Neuron (in vitro differentiated cells): ENCODE measurements around the gene SPATA16.

Experiments
- H2AFZ ChIP-seq: one replicate; pipeline ENCODE4 v1.6.1; 2013; ENCODE audit warnings: low read depth, mild to moderate bottlenecking, inconsistent platforms, low read length, moderate library complexity
- H3K27me3 ChIP-seq: one replicate; pipeline ENCODE4 v1.6.1; 2013; ENCODE audit warnings: low read length; ENCODE audit not compliant: insufficient read depth
- H3K36me3 ChIP-seq: one replicate; pipeline ENCODE4 v1.6.1; 2013; ENCODE audit warnings: low read length; ENCODE audit not compliant: insufficient read depth
- H3K4me1 ChIP-seq: one replicate; pipeline ENCODE4 v1.6.1; 2013; ENCODE audit warnings: low read length; ENCODE audit not compliant: insufficient read depth
- H3K4me3 ChIP-seq: 2 replicates; pipeline ENCODE4 v1.5.1; 2013; ENCODE audit warnings: mild to moderate bottlenecking, low read length, moderate library complexity
- H3K9me3 ChIP-seq: one replicate; pipeline ENCODE4 v1.6.1; 2013; ENCODE audit warnings: low read length

SPATA16 gene

GRCh38 chr3:173013219-173013832, 127.7 kb downstream of the SPATA16 start:
- Histone ChIP-seq H3K4me3 (no peak overlapping the region), H3K36me3 (no peaks in the 10 kb centered on the region), H3K9me3 (no peaks in the 10 kb centered on the region), H3K4me1 (peaks cover 5% of the 10 kb centered on the region), H3K27me3 (no peaks in the 10 kb centered on the region), H2AFZ (peak overlapping the region; percentile 80)

- Histone ChIP-seq H2AFZ (no peak overlapping the region), H3K27me3 (no peaks in the 10 kb centered on the region), H3K4me1 (peaks cover 5% of the 10 kb centered on the region), H3K4me3 (no peak overlapping the region), H3K36me3 (no peaks in the 10 kb centered on the region), H3K9me3 (no peaks in the 10 kb centered on the region)
These were observed 131.6 kb downstream of the SPATA16 start for GRCh38 chr3:173009410-173009809.

DNA sequence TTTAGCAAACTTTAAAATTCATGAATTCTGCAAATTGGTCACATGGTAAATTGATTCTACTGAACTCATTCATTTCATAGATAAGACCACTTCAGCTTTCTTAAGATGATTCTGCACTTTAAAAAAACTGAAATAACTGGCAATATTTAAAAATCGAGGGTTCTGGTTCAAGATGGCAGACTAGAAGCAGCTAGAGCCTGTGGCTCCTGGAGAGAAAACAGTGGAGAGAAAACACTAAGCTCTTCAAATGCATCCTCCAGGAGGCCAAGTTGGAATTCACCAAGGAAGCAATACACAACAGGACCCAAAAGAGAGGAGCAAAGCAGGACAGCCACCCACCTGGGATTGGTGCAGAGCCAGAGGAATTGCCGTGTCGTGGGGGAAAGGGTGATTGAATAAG, 132.1 kb downstream of the SPATA16 start:
- H3K36me3 ChIP-seq, result no peaks in the 10 kb centered on the region

GRCh38 chr3:173007079-173007723, 133.8 kb downstream of the SPATA16 start:
- Histone ChIP-seq H3K4me1 (no peaks in the 10 kb centered on the region), H2AFZ (no peak overlapping the region), H3K27me3 (no peaks in the 10 kb centered on the region), H3K9me3 (no peaks in the 10 kb centered on the region), H3K36me3 (no peaks in the 10 kb centered on the region), H3K4me3 (no peak overlapping the region)

More for the DNA sequence above, 132.1 kb downstream of the SPATA16 start:
- Histone ChIP-seq H2AFZ (no peak overlapping the region), H3K27me3 (no peaks in the 10 kb centered on the region), H3K9me3 (no peaks in the 10 kb centered on the region), H3K4me3 (no peak overlapping the region), H3K4me1 (peaks cover 5% of the 10 kb centered on the region)

DNA sequence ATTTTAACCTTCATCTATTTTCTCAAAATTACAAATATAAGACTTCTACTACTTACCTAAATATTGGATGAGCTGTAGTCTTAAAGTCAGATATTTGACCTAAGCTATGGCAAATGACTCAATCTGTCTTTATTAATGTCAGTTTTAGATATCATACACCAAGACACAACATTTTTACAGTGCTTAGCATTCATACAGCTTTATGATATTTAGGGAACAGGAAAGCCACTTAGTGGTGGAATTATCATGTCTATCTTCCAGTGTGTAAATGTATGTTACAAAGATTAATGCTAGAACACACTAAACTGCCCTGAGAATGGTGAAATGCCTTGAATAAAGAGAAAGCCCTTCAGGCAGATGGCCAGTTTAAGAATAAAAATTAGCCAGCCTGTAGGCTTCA, 135.0 kb downstream of the SPATA16 start:
- Histone ChIP-seq H3K4me1 (no peaks in the 10 kb centered on the region), H3K4me3 (no peak overlapping the region)

DNA sequence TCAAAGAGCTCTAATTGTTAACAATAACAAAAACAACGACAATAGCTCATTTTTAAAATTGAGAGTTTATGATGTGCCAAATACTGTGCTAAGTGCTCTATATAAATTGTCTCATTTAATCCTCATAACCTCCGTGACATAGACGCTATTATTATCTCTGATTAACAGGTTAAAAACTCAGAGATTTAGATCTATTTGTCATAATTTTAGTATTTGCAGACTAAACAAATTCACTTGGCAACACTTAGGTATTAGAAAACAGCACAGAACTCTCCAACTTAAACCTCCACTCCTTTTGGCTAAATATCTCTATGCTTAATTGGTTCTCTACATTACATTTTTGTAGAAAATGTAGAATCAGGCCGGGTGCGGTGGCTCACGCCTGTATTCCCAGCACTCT, 136.4 kb downstream of the SPATA16 start:
- H3K27me3 ChIP-seq, result no peaks in the 10 kb centered on the region

More for the DNA sequence above, 135.0 kb downstream of the SPATA16 start:
- H2AFZ ChIP-seq, result no peak overlapping the region
- no peaks in the 10 kb centered on the region for H3K36me3 ChIP-seq
- no peaks in the 10 kb centered on the region for H3K27me3 ChIP-seq
- H3K9me3 ChIP-seq, result no peaks in the 10 kb centered on the region

DNA sequence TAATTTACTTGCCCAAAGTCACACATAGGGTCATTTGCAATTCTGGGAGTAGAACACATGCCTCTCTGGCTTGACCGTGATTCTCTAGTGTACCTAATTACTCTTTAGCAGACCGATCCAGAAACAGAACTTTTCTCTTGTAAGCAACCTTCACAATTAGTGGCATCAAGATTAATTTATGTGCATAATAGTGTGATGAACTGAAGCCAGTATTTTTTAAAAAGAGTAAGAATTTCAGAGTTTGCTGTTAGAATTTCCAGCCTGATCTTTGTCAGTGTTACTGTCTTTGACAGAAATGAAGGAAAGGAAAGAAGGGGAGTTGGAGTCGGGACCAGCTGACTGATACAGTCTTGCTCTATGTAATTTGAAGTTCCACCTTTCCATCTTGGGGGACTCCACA, 137.1 kb downstream of the SPATA16 start:
- H3K4me3 ChIP-seq, result no peak overlapping the region
- no peak overlapping the region for H2AFZ ChIP-seq
- no peaks in the 10 kb centered on the region for H3K9me3 ChIP-seq
- H3K36me3 ChIP-seq, result no peaks in the 10 kb centered on the region
- H3K27me3 ChIP-seq, result no peaks in the 10 kb centered on the region
- H3K4me1 ChIP-seq, result no peaks in the 10 kb centered on the region

More for the DNA sequence above, 136.4 kb downstream of the SPATA16 start:
- no peaks in the 10 kb centered on the region for H3K36me3 ChIP-seq
- H3K4me1 ChIP-seq, result no peaks in the 10 kb centered on the region
- no peak overlapping the region for H3K4me3 ChIP-seq
- H3K9me3 ChIP-seq, result no peaks in the 10 kb centered on the region
- no peak overlapping the region for H2AFZ ChIP-seq

DNA sequence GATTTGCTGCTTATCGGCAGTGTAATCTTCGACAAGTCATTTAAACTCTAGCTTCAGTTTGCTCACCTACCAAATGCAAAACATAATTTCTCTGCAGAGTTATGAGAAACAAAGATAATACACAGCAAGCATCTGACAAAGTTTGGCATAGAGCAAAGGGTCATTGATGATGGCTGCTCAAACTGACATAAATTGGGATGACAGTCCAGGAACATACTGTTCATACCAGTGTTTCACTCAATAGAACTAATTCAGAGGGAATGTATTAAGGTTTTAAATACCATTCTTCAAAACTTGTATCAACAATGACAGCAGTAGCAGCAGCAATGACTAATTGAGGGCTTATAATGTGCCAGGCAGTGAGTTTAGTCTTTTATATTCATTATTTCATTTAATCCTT, 137.6 kb downstream of the SPATA16 start:
- no peak overlapping the region for H3K4me3 ChIP-seq
- no peaks in the 10 kb centered on the region for H3K9me3 ChIP-seq
- H2AFZ ChIP-seq, result no peak overlapping the region
- no peaks in the 10 kb centered on the region for H3K4me1 ChIP-seq
- no peaks in the 10 kb centered on the region for H3K36me3 ChIP-seq
- H3K27me3 ChIP-seq, result no peaks in the 10 kb centered on the region

GRCh38 chr3:173001622-173002021, 139.4 kb downstream of the SPATA16 start:
- H3K9me3 ChIP-seq, result no peaks in the 10 kb centered on the region
- H3K27me3 ChIP-seq, result no peaks in the 10 kb centered on the region
- no peaks in the 10 kb centered on the region for H3K4me1 ChIP-seq
- no peak overlapping the region for H2AFZ ChIP-seq
- no peak overlapping the region for H3K4me3 ChIP-seq
- no peaks in the 10 kb centered on the region for H3K36me3 ChIP-seq

DNA sequence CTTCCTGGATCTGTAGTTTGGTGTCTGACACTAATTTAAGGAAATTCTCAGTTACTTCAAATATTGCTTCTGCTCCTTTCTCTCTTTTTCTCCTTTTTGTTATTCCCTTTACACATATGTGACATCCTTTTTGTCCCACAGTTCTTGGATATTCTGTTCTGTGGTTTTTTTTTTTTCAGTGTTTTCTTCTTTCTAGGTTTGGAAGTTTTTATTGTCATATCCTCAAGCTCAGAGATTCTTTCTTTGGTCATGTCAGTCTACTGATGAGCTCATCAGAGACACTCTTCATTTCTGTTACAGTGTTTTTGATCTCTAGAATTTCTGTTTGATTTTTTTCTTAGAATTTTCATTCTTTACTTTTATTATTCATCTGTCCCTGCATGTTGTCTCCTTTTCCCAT, 140.5 kb downstream of the SPATA16 start:
- H3K9me3 ChIP-seq, result no peaks in the 10 kb centered on the region
- no peaks in the 10 kb centered on the region for H3K27me3 ChIP-seq
- no peaks in the 10 kb centered on the region for H3K4me1 ChIP-seq
- no peak overlapping the region for H3K4me3 ChIP-seq
- no peaks in the 10 kb centered on the region for H3K36me3 ChIP-seq
- H2AFZ ChIP-seq, result no peak overlapping the region

DNA sequence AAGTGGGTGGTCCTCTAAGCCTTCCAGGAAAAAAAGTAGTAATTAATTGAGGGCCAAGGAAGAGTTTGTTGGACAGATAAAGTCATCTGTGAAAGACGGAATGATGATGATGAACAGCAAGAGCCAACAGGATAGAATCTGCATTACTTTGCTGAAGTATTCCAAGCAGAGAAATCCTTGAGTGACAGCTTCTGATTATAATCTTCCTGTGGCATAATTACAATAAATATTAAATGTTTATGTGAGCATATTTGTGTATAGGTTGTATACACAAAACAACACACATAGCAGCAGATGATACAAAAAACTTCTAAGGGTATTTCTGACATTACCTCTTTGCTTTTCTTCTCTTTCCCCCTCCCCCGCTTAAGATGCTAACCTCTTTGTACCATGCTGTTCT, 147.6 kb downstream of the SPATA16 start:
- H2AFZ ChIP-seq, result no peak overlapping the region
- H3K4me3 ChIP-seq, result no peak overlapping the region
- H3K9me3 ChIP-seq, result no peaks in the 10 kb centered on the region
- no peaks in the 10 kb centered on the region for H3K36me3 ChIP-seq
- H3K27me3 ChIP-seq, result no peaks in the 10 kb centered on the region
- H3K4me1 ChIP-seq, result peaks cover 22% of the 10 kb centered on the region

DNA sequence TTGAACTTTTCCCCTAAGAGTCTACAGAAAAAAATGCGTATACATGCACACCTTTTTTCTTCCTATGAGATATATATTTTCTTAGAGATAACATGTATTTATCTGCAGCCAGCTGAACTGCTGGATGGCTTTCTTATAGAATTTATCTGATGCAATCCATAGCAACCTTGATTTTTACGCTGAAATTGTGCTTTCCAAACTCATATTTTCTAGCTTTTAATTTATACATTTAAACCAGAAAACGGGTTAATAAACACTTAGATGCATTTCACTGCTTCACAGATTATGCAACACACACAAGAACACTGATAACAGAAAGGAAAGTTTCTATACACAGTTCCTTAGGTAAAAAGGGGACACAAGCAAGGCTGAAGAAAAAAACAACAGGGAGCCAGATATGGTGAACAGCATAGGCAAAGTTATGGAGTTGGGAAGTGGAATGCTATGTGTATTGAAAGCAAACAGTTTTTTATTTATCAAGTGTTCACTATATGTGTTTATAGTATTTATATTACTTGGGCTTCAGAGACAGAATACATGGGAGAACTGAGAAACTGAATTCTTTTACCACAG, 149.5 kb downstream of the SPATA16 start:
- H3K4me1 ChIP-seq, result peaks cover 22% of the 10 kb centered on the region
- no peak overlapping the region for H3K4me3 ChIP-seq
- no peak overlapping the region for H2AFZ ChIP-seq
- no peaks in the 10 kb centered on the region for H3K27me3 ChIP-seq
- H3K36me3 ChIP-seq, result no peaks in the 10 kb centered on the region
- no peaks in the 10 kb centered on the region for H3K9me3 ChIP-seq

GRCh38 chr3:172989373-172989772, 151.7 kb downstream of the SPATA16 start:
- H2AFZ ChIP-seq, result no peak overlapping the region
- H3K4me1 ChIP-seq, result peaks cover 22% of the 10 kb centered on the region
- H3K9me3 ChIP-seq, result no peaks in the 10 kb centered on the region
- H3K36me3 ChIP-seq, result no peaks in the 10 kb centered on the region
- H3K4me3 ChIP-seq, result no peak overlapping the region
- H3K27me3 ChIP-seq, result no peaks in the 10 kb centered on the region
